Epithelial cell of esophagus (primary cell): ENCODE data around the gene NKX3-2.

Source experiments
- DNase-seq: peaks from one replicate; pipeline ENCODE4 v3.0.0; 2010; ENCODE audit warnings: low read depth
- H3K4me3 ChIP-seq: 2 replicates; pipeline ENCODE4 v1.5.1; 2011; ENCODE audit warnings: mild to moderate bottlenecking, low read length, control low read depth
- TF ChIP-seq, protein P1 (sequence below): IDR thresholded peaks from 2 replicates; pipeline ENCODE4 v1.5.1; 2011; ENCODE audit warnings: low read depth, mild to moderate bottlenecking, low read length, control low read depth, inconsistent platforms; ENCODE audit not compliant: insufficient read depth; ENCODE audit errors: missing control alignments

NKX3-2 gene

GRCh38 chr4:13540446-13541175 is 3.7 kb downstream of the NKX3-2 start:
- no peak for DNase-seq
- TF ChIP-seq, protein P1, sequence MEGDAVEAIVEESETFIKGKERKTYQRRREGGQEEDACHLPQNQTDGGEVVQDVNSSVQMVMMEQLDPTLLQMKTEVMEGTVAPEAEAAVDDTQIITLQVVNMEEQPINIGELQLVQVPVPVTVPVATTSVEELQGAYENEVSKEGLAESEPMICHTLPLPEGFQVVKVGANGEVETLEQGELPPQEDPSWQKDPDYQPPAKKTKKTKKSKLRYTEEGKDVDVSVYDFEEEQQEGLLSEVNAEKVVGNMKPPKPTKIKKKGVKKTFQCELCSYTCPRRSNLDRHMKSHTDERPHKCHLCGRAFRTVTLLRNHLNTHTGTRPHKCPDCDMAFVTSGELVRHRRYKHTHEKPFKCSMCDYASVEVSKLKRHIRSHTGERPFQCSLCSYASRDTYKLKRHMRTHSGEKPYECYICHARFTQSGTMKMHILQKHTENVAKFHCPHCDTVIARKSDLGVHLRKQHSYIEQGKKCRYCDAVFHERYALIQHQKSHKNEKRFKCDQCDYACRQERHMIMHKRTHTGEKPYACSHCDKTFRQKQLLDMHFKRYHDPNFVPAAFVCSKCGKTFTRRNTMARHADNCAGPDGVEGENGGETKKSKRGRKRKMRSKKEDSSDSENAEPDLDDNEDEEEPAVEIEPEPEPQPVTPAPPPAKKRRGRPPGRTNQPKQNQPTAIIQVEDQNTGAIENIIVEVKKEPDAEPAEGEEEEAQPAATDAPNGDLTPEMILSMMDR, result no peak
- no peak overlapping the region for H3K4me3 ChIP-seq

- DNase-seq, result no peak
- TF ChIP-seq, protein P1, result no peak
- H3K4me3 ChIP-seq, result no peak overlapping the region
Observed at GRCh38 chr4:13539619-13540445, 4.5 kb downstream of the NKX3-2 start.

DNA sequence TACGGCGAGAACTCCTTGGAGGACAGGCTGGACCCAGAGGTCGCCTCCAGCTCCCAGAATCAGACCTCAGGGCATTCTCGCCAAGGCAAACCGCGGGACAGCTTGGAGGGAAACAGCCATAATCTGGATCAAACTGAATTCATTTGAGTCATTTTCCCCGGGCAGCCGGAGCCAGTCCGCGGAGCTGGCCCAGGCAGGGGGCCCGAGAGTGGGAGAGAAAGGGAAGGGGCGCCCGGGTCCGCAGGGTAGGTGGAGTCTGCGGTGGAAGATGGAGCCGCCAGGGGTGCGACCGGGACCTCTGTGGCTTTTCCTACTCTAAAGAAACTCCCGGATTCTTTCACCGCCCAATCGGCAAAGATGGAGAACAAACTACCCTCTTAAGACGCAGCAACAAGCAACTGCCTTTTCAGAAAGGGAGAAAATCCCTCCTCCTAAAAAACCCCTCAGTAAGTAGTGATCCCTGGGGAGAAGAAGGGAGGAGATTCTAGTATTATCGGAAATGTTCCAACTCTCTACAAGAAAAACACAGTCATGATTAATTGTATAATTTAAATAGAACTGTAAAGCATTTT is 5.2 kb downstream of the NKX3-2 start:
- no peak for DNase-seq
- TF ChIP-seq, protein P1, result no peak
- H3K4me3 ChIP-seq, result no peak overlapping the region

- TF ChIP-seq, protein P1, result no peak
- H3K4me3 ChIP-seq, result no peak overlapping the region
- DNase-seq, result no peak
Observed at GRCh38 chr4:13538427-13538973, 5.8 kb downstream of the NKX3-2 start.

DNA sequence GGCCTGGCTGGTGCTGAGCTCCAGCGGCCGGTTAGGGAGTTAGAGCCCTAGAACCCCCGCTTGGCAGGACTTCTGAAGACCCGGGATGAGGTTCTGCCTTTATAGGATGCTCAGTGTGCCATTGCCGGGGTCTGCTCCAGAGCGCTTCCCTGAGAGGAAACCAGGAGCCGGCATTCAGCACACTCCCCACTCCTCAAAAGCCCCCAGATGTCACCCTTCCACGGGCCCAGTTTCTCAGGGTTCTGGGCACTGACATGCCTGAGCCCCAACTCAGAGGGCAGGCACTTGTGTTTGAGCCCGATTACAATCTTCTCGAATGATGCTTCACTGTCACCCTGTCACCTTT is 6.5 kb downstream of the NKX3-2 start:
- TF ChIP-seq, protein P1, result no peak
- no peak for DNase-seq
- no peak overlapping the region for H3K4me3 ChIP-seq

- no peak overlapping the region for H3K4me3 ChIP-seq
- TF ChIP-seq, protein P1, result no peak
- no peak for DNase-seq
Observed at GRCh38 chr4:13537011-13537831, 7.1 kb downstream of the NKX3-2 start.
